ENCODE measurements around the gene RBM10. TPM values are rescaled to one million over a fixed set of nuclear protein-coding genes. Genes with fewer than 3 reads are reported as not detected.

Gene RBM10
- total and polyA plus RNA-seq, 2 donors (not counting 3 experiments of a cell fraction or from before 2014, with no cell fraction given), result 37.3 to 51.5 TPM

DNA sequence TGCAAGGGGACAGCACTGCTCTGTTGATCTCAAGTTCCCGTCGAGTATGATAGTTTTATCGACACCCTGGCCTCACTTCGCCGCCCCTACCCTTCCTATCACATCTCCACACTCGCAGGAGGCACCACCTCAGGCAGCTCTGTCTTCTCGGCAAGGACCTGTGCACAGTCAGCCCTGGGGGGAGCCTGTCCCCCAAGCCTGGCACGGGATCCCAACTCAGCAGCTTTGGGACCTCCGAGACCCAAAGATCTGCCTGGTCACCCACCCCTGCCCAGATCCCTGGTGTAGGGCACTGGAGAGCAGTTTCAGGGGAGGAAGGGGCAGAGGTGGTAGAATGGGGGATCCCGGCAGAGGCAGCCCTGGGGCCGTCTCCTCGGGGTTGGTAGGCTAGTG lies 30.6 kb downstream of the RBM10 start:
- TF ChIP-seq FOS (IDR thresholded peaks at IDR 0.05; ENCODE audit: borderline replicate concordance, insufficient read depth, low read length), result no peak
- TF ChIP-seq POLR2AphosphoS5 (IDR thresholded peaks at IDR 0.05; ENCODE audit: insufficient read depth, low read depth, low read length), result no peak
- TF ChIP-seq, protein P1, sequence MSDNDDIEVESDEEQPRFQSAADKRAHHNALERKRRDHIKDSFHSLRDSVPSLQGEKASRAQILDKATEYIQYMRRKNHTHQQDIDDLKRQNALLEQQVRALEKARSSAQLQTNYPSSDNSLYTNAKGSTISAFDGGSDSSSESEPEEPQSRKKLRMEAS (IDR thresholded peaks at IDR 0.05; ENCODE audit: insufficient read depth, insufficient read length), result no peak
- no peak for TF ChIP-seq POLR2A (IDR thresholded peaks at IDR 0.05; ENCODE audit: low read depth, low read length)
- no peak for TF ChIP-seq MYC (IDR thresholded peaks at IDR 0.05; ENCODE audit: low read depth, low read length)
- TF ChIP-seq, protein P2, sequence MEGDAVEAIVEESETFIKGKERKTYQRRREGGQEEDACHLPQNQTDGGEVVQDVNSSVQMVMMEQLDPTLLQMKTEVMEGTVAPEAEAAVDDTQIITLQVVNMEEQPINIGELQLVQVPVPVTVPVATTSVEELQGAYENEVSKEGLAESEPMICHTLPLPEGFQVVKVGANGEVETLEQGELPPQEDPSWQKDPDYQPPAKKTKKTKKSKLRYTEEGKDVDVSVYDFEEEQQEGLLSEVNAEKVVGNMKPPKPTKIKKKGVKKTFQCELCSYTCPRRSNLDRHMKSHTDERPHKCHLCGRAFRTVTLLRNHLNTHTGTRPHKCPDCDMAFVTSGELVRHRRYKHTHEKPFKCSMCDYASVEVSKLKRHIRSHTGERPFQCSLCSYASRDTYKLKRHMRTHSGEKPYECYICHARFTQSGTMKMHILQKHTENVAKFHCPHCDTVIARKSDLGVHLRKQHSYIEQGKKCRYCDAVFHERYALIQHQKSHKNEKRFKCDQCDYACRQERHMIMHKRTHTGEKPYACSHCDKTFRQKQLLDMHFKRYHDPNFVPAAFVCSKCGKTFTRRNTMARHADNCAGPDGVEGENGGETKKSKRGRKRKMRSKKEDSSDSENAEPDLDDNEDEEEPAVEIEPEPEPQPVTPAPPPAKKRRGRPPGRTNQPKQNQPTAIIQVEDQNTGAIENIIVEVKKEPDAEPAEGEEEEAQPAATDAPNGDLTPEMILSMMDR (IDR thresholded peaks at IDR 0.05; ENCODE audit: extremely low read depth in 1 of 2, insufficient read depth in 1 of 2, low read depth in 1 of 2, low read length in 2 of 2), result no peak
- no peak for TF ChIP-seq JUN (IDR thresholded peaks at IDR 0.05; ENCODE audit: borderline replicate concordance, insufficient read depth, insufficient read length, low read depth)
- no peak for TF ChIP-seq EZH2 (IDR thresholded peaks at IDR 0.05; ENCODE audit: borderline replicate concordance, low read depth, low read length, severe bottlenecking)
- POLR2A ChIA-PET, result no interaction called here
- H3K9me3 ChIP-seq (replicated peaks; ENCODE audit: control insufficient read depth, insufficient read depth, low read length), result no peaks in the 10 kb centered on the region
- H2AFZ ChIP-seq (ENCODE audit: low read depth, low read length), result no peak overlapping the region
- no TSS peak for BruUV-seq (replicated peaks)
- FAIRE-seq (no peak), DNase-seq (ENCODE audit: low read depth, low spot score) (no peak)
- H3K36me3 ChIP-seq (ENCODE audit: control insufficient read depth in 2 of 2, extremely low read depth in 1 of 2, insufficient read depth in 2 of 2, low read length in 2 of 2), result peaks cover 0 to 50% of the 10 kb centered on the region in 2 experiments
- no peaks in the 10 kb centered on the region for H3K27me3 ChIP-seq (ENCODE audit: control insufficient read depth in 2 of 2, insufficient read depth in 2 of 2, low read length in 2 of 2)
- dilution Hi-C loops (cut with MboI; ENCODE audit: extremely low pct_ligation_motif_present, low sequenced_read_pairs), result no loop called here
- no peaks in the 10 kb centered on the region for H4K20me1 ChIP-seq (replicated peaks; ENCODE audit: control insufficient read depth, extremely low read depth, insufficient read depth, low read length)
- intact Hi-C loops (cut with micrococcal nuclease), result no loop called here
- H3K27ac ChIP-seq (ENCODE audit: insufficient read depth, low read depth, low read length), result no peak overlapping the region
- H3K79me2 ChIP-seq (ENCODE audit: control insufficient read depth, insufficient read depth, low read length), result no peaks in the 10 kb centered on the region
- H3K9ac ChIP-seq (replicated peaks; ENCODE audit: extremely low read depth, insufficient read depth, low read length), result no peak overlapping the region
- CTCF ChIA-PET, result no interaction called here
- no peak overlapping the region for H3K4me2 ChIP-seq (ENCODE audit: insufficient read depth, low read length)
- no peak overlapping the region for H3K4me3 ChIP-seq (replicated peaks in 1 of 3; ENCODE audit: insufficient read depth in 1 of 3, low read depth in 1 of 3, low read length in 3 of 3)
- H3K4me1 ChIP-seq (ENCODE audit: control insufficient read depth, extremely low read depth, insufficient read depth, low read length), result no peaks in the 10 kb centered on the region
- no peaks in the 10 kb centered on the region for H3K9me1 ChIP-seq (replicated peaks; ENCODE audit: control insufficient read depth, extremely low read depth, insufficient read depth, low read length)

Measured in endothelial cell of umbilical vein (primary cell).